Activated naive CD8-positive, alpha-beta T cell treated with anti-CD3 and anti-CD28 coated beads, Interleukin-2, amount 10 ng/mL, durations not matched to agents 7 days and 5 days (primary cell): ENCODE measurements around the gene GCK. TPM values are rescaled to one million over a fixed set of nuclear protein-coding genes. Genes with fewer than 3 reads are reported as not detected.

Experiments
- ATAC-seq: fragments of 150-1000 bp; cut with Tn5 transposase; one replicate; pipeline ENCODE4 v1.10.0; 2021; ENCODE audit warnings: low read depth, moderate library complexity
- POLR2A ChIA-PET: fragments of 350-600 bp; sonication (Branson Sonifier 250); formaldehyde crosslinking; loops from one replicate; lab custom pipeline; 2021; ENCODE audit warnings: antibody characterized with exemption; lab: Charles Lee
- DNase-seq: peaks from one replicate; pipeline ENCODE4 v3.0.0; 2021
- H3K27ac Mint-ChIP-seq: one replicate; pipeline ENCODE4 v1.8.0; 2022; ENCODE audit warnings: mild to moderate bottlenecking, mixed read lengths
- H3K27me3 Mint-ChIP-seq: one replicate; pipeline ENCODE4 v1.8.0; 2022; ENCODE audit warnings: mild to moderate bottlenecking, moderate library complexity, mixed read lengths
- H3K36me3 Mint-ChIP-seq: one replicate; pipeline ENCODE4 v1.8.0; 2021; ENCODE audit warnings: mild to moderate bottlenecking, mixed read lengths
- H3K4me1 Mint-ChIP-seq: one replicate; pipeline ENCODE4 v1.8.0; 2021; ENCODE audit warnings: mixed read lengths
- H3K4me3 Mint-ChIP-seq: one replicate; pipeline ENCODE4 v1.8.0; 2022; ENCODE audit warnings: mild to moderate bottlenecking, moderate library complexity, mixed read lengths
- H3K9me3 Mint-ChIP-seq: one replicate; pipeline ENCODE4 v1.8.0; 2021; ENCODE audit warnings: mixed read lengths
- total RNA-seq, 2 experiments: library from RNA; stranded (reverse); gene quantifications; one replicate each; pipeline ENCODE4 v1.2.3, GENCODE V29; 2021

GCK gene
- total RNA-seq, 2 experiments from 2014 or later: 0.23 to 0.30 TPM

- no peak for DNase-seq
- Mint-ChIP-seq H3K27me3 (peaks cover 2% of the 10 kb centered on the region), H3K27ac (no peak overlapping the region), H3K4me3 (no peak overlapping the region), H3K9me3 (no peaks in the 10 kb centered on the region), H3K36me3 (no peaks in the 10 kb centered on the region), H3K4me1 (no peaks in the 10 kb centered on the region)
- no peak for ATAC-seq
- POLR2A ChIA-PET: no interaction called here
These were observed 31.0 kb downstream of the GCK start for GRCh38 chr7:44158096-44158872.

GRCh38 chr7:44157116-44158080, 31.8 kb downstream of the GCK start:
- Mint-ChIP-seq H3K27ac (no peak overlapping the region), H3K9me3 (no peaks in the 10 kb centered on the region), H3K4me3 (no peak overlapping the region), H3K4me1 (no peaks in the 10 kb centered on the region), H3K27me3 (peaks cover 2% of the 10 kb centered on the region), H3K36me3 (no peaks in the 10 kb centered on the region)
- no peak for ATAC-seq
- DNase-seq: no peak
- POLR2A ChIA-PET: no interaction called here

GRCh38 chr7:44156453-44157010, 32.7 kb downstream of the GCK start:
- POLR2A ChIA-PET: no interaction called here
- DNase-seq (no peak), ATAC-seq (no peak)
- H3K9me3 Mint-ChIP-seq: no peaks in the 10 kb centered on the region
- H3K4me1 Mint-ChIP-seq: no peaks in the 10 kb centered on the region
- H3K4me3 Mint-ChIP-seq: no peak overlapping the region
- no peak overlapping the region for H3K27ac Mint-ChIP-seq
- peaks cover 2% of the 10 kb centered on the region for H3K27me3 Mint-ChIP-seq
- no peaks in the 10 kb centered on the region for H3K36me3 Mint-ChIP-seq

GRCh38 chr7:44155191-44156185, 33.8 kb downstream of the GCK start:
- Mint-ChIP-seq H3K27me3 (no peaks in the 10 kb centered on the region), H3K36me3 (no peaks in the 10 kb centered on the region), H3K4me3 (no peak overlapping the region), H3K9me3 (no peaks in the 10 kb centered on the region), H3K4me1 (no peaks in the 10 kb centered on the region), H3K27ac (no peak overlapping the region)
- no peak for ATAC-seq
- no peak for DNase-seq
- POLR2A ChIA-PET: no interaction called here

GRCh38 chr7:44154703-44155102, 34.5 kb downstream of the GCK start:
- Mint-ChIP-seq H3K4me1 (no peaks in the 10 kb centered on the region), H3K27me3 (no peaks in the 10 kb centered on the region), H3K4me3 (no peak overlapping the region), H3K36me3 (no peaks in the 10 kb centered on the region), H3K9me3 (no peaks in the 10 kb centered on the region), H3K27ac (no peak overlapping the region)
- DNase-seq (no peak), ATAC-seq (no peak)
- POLR2A ChIA-PET: no interaction called here

- Mint-ChIP-seq H3K4me1 (no peaks in the 10 kb centered on the region), H3K27ac (no peak overlapping the region), H3K27me3 (no peaks in the 10 kb centered on the region), H3K9me3 (no peaks in the 10 kb centered on the region), H3K4me3 (no peak overlapping the region), H3K36me3 (no peaks in the 10 kb centered on the region)
- DNase-seq (no peak), ATAC-seq (no peak)
- POLR2A ChIA-PET: no interaction called here
These were observed 35.3 kb downstream of the GCK start for GRCh38 chr7:44153948-44154335.

GRCh38 chr7:44152971-44153947, 36.0 kb downstream of the GCK start:
- Mint-ChIP-seq H3K9me3 (no peaks in the 10 kb centered on the region), H3K27ac (no peak overlapping the region), H3K4me1 (no peaks in the 10 kb centered on the region), H3K36me3 (no peaks in the 10 kb centered on the region), H3K4me3 (no peak overlapping the region), H3K27me3 (no peaks in the 10 kb centered on the region)
- DNase-seq (no peak), ATAC-seq (no peak)
- POLR2A ChIA-PET: interaction anchor here (0.6 kb wide), 1 partner anchor 11 kb away, joined by 3 read pairs; no protein-coding TSS in a partner anchor

GRCh38 chr7:44151956-44152355, 37.3 kb downstream of the GCK start:
- POLR2A ChIA-PET: no interaction called here
- DNase-seq (no peak), ATAC-seq (no peak)
- Mint-ChIP-seq H3K36me3 (no peaks in the 10 kb centered on the region), H3K4me1 (no peaks in the 10 kb centered on the region), H3K27ac (no peak overlapping the region), H3K9me3 (no peaks in the 10 kb centered on the region), H3K27me3 (no peaks in the 10 kb centered on the region), H3K4me3 (no peak overlapping the region)

GRCh38 chr7:44150966-44151941, 38.0 kb downstream of the GCK start:
- no peak overlapping the region for H3K4me3 Mint-ChIP-seq

GRCh38 chr7:44150466-44150832, 38.8 kb downstream of the GCK start:
- Mint-ChIP-seq H3K36me3 (no peaks in the 10 kb centered on the region), H3K9me3 (no peaks in the 10 kb centered on the region), H3K4me1 (peaks cover 6% of the 10 kb centered on the region), H3K27me3 (peaks cover 1% of the 10 kb centered on the region), H3K27ac (no peak overlapping the region), H3K4me3 (no peak overlapping the region)
- POLR2A ChIA-PET: no interaction called here
- ATAC-seq: no peak
- no peak for DNase-seq

More at GRCh38 chr7:44150966-44151941, 38.0 kb downstream of the GCK start:
- no peak for DNase-seq
- H3K9me3 Mint-ChIP-seq: no peaks in the 10 kb centered on the region
- no peaks in the 10 kb centered on the region for H3K36me3 Mint-ChIP-seq
- peaks cover 4% of the 10 kb centered on the region for H3K4me1 Mint-ChIP-seq
- no peak for ATAC-seq
- no peak overlapping the region for H3K27ac Mint-ChIP-seq
- POLR2A ChIA-PET: no interaction called here
- H3K27me3 Mint-ChIP-seq: no peaks in the 10 kb centered on the region
